PC-9 (cell line): ENCODE measurements around the gene MAFG.

ENCODE experiments used
- CTCF ChIP-seq: fragments of 200-600 bp; sonication (generic); conservative IDR thresholded peaks from 2 replicates; pipeline ENCODE4 v1.6.1; 2017; ENCODE audit warnings: mixed run types, antibody characterized with exemption, mild to moderate bottlenecking, moderate library complexity
- EZH2 ChIP-seq: fragments of 200-600 bp; sonication (generic); IDR thresholded peaks from 2 replicates; pipeline ENCODE4 v1.8.0; 2017; ENCODE audit warnings: antibody characterized with exemption, low read depth

- TF ChIP-seq CTCF (no peak), EZH2 (no peak)
Measured at GRCh38 chr17:81948635-81949378, 21.3 kb upstream of the MAFG start.
